ENCODE data around the gene RRAGD. TPM values are rescaled to one million over a fixed set of nuclear protein-coding genes. Genes with fewer than 3 reads are reported as not detected.

RRAGD gene, protein sequence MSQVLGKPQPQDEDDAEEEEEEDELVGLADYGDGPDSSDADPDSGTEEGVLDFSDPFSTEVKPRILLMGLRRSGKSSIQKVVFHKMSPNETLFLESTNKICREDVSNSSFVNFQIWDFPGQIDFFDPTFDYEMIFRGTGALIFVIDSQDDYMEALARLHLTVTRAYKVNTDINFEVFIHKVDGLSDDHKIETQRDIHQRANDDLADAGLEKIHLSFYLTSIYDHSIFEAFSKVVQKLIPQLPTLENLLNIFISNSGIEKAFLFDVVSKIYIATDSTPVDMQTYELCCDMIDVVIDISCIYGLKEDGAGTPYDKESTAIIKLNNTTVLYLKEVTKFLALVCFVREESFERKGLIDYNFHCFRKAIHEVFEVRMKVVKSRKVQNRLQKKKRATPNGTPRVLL
- 10 to 100 TPM; 18.7 to 31.4 (median 19.9) TPM for total RNA-seq

GRCh38 chr6:89412071-89413005 lies at the start of gene RRAGD:
RRAGD (minus strand) TSS chr6:89412273; CDS start chr6:89411993, 280 bp downstream.
- no peaks in the 10 kb centered on the region for H3K27me3 ChIP-seq
- peak within 1 kb of the TSS; percentile 84 to 97 (median 91) for H3K4me3 ChIP-seq
- no peak for DNase-seq (ENCODE audit: extremely low spot score)
- H3K36me3 ChIP-seq = no peaks in the 10 kb centered on the region
- TF ChIP-seq CTCF (IDR thresholded peaks at IDR 0.05) (no peak), POLR2AphosphoS5 (IDR thresholded peaks at IDR 0.05) (peak; percentile 66 to 72), POLR2A (IDR thresholded peaks at IDR 0.05; ENCODE audit: low read depth) (no peak), EP300 (IDR thresholded peaks at IDR 0.05) (no peak)
- H3K27ac ChIP-seq (replicated peaks in 1 of 4) = peak within 1 kb of the TSS; percentile 76 to 86 (median 80)
- peaks cover 18 to 34% (median 23%) of the 10 kb centered on the region in 4 donors for H3K4me1 ChIP-seq
- WGBS = 7% methylated on average over 8 of the region's 85 CpGs
- no peaks in the 10 kb centered on the region for H3K9me3 ChIP-seq
- intact Hi-C loops (cut with DNase I) = loop anchor here (5.0 kb wide), 1 partner anchor 45 kb away; no protein-coding TSS in a partner anchor

DNA sequence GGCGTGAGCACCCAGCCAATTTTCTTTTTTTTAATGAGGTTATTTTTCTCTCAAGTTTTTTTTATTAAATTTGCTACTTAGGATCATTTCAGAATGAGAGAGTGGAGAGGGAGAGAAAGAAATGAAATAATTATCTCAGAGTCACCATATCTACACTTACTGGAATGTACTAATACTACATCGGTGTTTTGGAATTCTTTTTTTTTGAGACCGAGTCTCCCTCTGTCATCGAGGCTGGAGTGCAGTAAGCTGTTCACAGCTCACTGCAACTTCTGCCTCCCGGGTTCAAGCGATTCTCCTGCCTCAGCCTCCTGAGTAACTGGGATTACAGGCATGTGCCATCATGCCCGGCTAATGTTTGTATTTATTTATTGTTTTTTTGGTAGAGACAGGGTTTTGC lies 48.6 kb upstream of the RRAGD start:
- H3K9me3 ChIP-seq = no peaks in the 10 kb centered on the region
- no peak overlapping the region for H3K27ac ChIP-seq (replicated peaks in 1 of 4)
- H3K4me3 ChIP-seq = no peak overlapping the region
- H3K36me3 ChIP-seq = no peaks in the 10 kb centered on the region
- H3K27me3 ChIP-seq = no peaks in the 10 kb centered on the region
- 77% methylated on average over 7 of the region's 7 CpGs for WGBS
- H3K4me1 ChIP-seq = no peaks in the 10 kb centered on the region
- TF ChIP-seq EP300 (IDR thresholded peaks at IDR 0.05) = no peak
- no peak for DNase-seq (ENCODE audit: extremely low spot score)
- intact Hi-C loops (cut with DNase I) = no loop called here

- intact Hi-C loops (cut with DNase I) = no loop called here
- TF ChIP-seq EP300 (IDR thresholded peaks at IDR 0.05) (no peak), POLR2AphosphoS5 (IDR thresholded peaks at IDR 0.05) (no peak), POLR2A (IDR thresholded peaks at IDR 0.05; ENCODE audit: low read depth) (no peak), CTCF (IDR thresholded peaks at IDR 0.05) (no peak)
- H3K4me1 ChIP-seq = no peaks in the 10 kb centered on the region
- no peak overlapping the region for H3K4me3 ChIP-seq
- 71% methylated on average over 1 of the region's 1 CpG for WGBS
- H3K9me3 ChIP-seq = no peaks in the 10 kb centered on the region
- no peak overlapping the region for H3K27ac ChIP-seq (replicated peaks in 1 of 4)
- DNase-seq (ENCODE audit: extremely low spot score) = no peak
- no peaks in the 10 kb centered on the region for H3K36me3 ChIP-seq
- H3K27me3 ChIP-seq = no peaks in the 10 kb centered on the region
Observed at GRCh38 chr6:89459501-89459900, 47.4 kb upstream of the RRAGD start.

- no peak overlapping the region for H3K27ac ChIP-seq (replicated peaks in 1 of 4)
- TF ChIP-seq EP300 (IDR thresholded peaks at IDR 0.05) (no peak), POLR2A (IDR thresholded peaks at IDR 0.05; ENCODE audit: low read depth) (no peak)
- no peak overlapping the region for H3K4me3 ChIP-seq
- no peak for DNase-seq (ENCODE audit: extremely low spot score)
- intact Hi-C loops (cut with DNase I) = no loop called here
- no peaks in the 10 kb centered on the region for H3K27me3 ChIP-seq
- no peaks in the 10 kb centered on the region for H3K36me3 ChIP-seq
- H3K9me3 ChIP-seq = no peaks in the 10 kb centered on the region
- no peaks in the 10 kb centered on the region for H3K4me1 ChIP-seq
- 89% methylated on average over 5 of the region's 5 CpGs for WGBS
Observed at GRCh38 chr6:89458704-89459103, 46.6 kb upstream of the RRAGD start.

DNA sequence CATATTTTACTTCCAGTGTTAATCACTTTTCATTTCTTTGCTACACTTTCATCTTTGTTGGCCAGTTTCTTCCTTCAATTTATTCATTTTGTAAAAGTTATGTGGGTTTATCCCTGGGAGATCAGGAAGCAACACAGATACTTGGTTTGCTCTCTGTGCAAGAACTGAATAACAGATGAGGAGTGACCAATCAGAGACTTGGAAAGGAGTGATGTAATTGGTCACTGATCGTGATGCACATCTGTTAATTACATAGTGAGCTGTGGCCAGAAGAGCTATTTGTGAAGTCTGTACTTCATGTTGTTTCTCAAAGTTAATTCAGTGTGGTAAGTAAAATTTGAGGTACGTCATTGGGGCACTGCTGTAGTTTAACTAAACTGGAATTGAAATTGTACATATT lies 42.2 kb upstream of the RRAGD start:
- H3K9me3 ChIP-seq = no peaks in the 10 kb centered on the region
- H3K27me3 ChIP-seq = no peaks in the 10 kb centered on the region
- H3K27ac ChIP-seq (replicated peaks in 1 of 4) = no peak overlapping the region
- H3K36me3 ChIP-seq = no peaks in the 10 kb centered on the region
- H3K4me1 ChIP-seq = no peaks in the 10 kb centered on the region
- 71% methylated on average over 2 of the region's 2 CpGs for WGBS
- TF ChIP-seq POLR2A (IDR thresholded peaks at IDR 0.05; ENCODE audit: low read depth) = no peak
- no peak for TF ChIP-seq CTCF (IDR thresholded peaks at IDR 0.05)
- TF ChIP-seq POLR2AphosphoS5 (IDR thresholded peaks at IDR 0.05) = no peak
- no peak for TF ChIP-seq EP300 (IDR thresholded peaks at IDR 0.05)
- intact Hi-C loops (cut with DNase I) = no loop called here
- no peak overlapping the region for H3K4me3 ChIP-seq
- DNase-seq (ENCODE audit: extremely low spot score) = no peak

All from esophagus muscularis mucosa (tissue), 4 donors.